Activated naive CD4-positive, alpha-beta T cell treated with anti-CD3 and anti-CD28 coated beads for 36 hours (primary cell): ENCODE results near the gene CD1B. TPM values are rescaled to one million over a fixed set of nuclear protein-coding genes. Genes with fewer than 3 reads are reported as not detected.
"Not testable (repeated sequence)": the region's sequence is repeated elsewhere in the genome, so short reads cannot be mapped to it uniquely, and the experiment has no call there.

Experiments used
- CTCF ChIA-PET: fragments of 350-600 bp; sonication (Branson Sonifier 250); formaldehyde crosslinking; loops from one replicate; lab custom pipeline; 2021; ENCODE audit warnings: antibody characterized with exemption; lab: Charles Lee
- DNase-seq: peaks from one replicate; pipeline ENCODE4 v3.0.0-alpha.2; 2020
- H3K27ac Mint-ChIP-seq: one replicate; pipeline ENCODE4 v1.8.0; 2021; ENCODE audit warnings: mild to moderate bottlenecking, mixed read lengths
- H3K27me3 Mint-ChIP-seq: one replicate; pipeline ENCODE4 v1.8.0; 2021; ENCODE audit warnings: low read depth, mixed read lengths
- H3K36me3 Mint-ChIP-seq: one replicate; pipeline ENCODE4 v1.8.0; 2021; ENCODE audit warnings: low read depth, mixed read lengths
- H3K4me1 Mint-ChIP-seq: one replicate; pipeline ENCODE4 v1.8.0; 2021; ENCODE audit warnings: low read depth, mixed read lengths
- H3K4me3 Mint-ChIP-seq: one replicate; pipeline ENCODE4 v1.8.0; 2021; ENCODE audit warnings: mild to moderate bottlenecking, moderate library complexity, mixed read lengths
- H3K9me3 Mint-ChIP-seq: one replicate; pipeline ENCODE4 v1.8.0; 2021; ENCODE audit warnings: mixed read lengths
- intact Hi-C: fragments of 100-400 bp; cut with micrococcal nuclease; formaldehyde crosslinking; loops from one replicate; pipeline ENCODE4 v1.15.1; 2023
- total RNA-seq, 2 experiments: library from RNA; stranded (reverse); gene quantifications; one replicate each; pipeline ENCODE4 v1.2.3, GENCODE V29; 2021

Gene CD1B
- not detected for total RNA-seq

DNA sequence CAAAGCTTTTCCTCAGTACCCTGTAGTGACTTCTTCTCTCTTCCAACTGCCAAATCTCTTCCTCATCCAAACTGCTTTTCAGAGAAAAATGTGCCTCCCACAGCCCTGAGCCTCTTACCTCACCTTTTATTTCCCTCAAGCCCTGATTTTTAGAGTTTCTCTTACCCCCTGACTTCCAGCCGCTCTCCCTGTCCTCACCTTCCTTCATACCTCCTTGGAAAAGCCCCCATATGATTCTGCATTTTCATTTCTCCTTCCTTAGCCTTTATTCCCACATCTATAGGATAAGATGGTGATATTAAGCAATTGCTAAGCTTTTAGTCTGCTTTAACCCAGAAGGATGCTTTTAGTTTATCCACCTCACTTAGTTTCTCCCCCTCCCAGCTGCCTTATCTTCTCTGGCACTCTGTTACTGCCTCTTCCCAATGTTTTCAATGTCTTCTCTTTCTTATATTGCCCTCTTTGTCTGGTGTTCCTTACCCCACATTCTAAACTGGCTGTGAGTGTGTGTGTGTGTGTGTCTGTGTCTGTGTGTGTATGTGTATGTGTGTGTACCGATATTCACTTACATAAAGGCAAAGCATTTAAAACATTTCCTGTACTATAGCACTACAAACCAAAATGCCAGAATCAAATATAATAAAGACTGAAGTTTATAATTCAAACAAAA is at the start of gene CD1B:
Gene CD1B (minus strand): TSS at position 51 of the 670 bp plus-strand sequence. CDS start 108 bp downstream, outside the sequence.
- no peak for DNase-seq
- CTCF ChIA-PET = interaction anchor here (0.6 kb wide), 1 partner anchor 128 kb away, joined by 3 read pairs; no protein-coding TSS in a partner anchor
- Mint-ChIP-seq H3K27me3 (peaks cover 18% of the 10 kb centered on the region), H3K4me1 (no peaks in the 10 kb centered on the region), H3K9me3 (no peaks in the 10 kb centered on the region), H3K4me3 (no peak within 1 kb of the TSS), H3K36me3 (no peaks in the 10 kb centered on the region), H3K27ac (no peak within 1 kb of the TSS)
- intact Hi-C loops = loop anchor here (5.0 kb wide), 1 partner anchor 84 kb away; no protein-coding TSS in a partner anchor

DNA sequence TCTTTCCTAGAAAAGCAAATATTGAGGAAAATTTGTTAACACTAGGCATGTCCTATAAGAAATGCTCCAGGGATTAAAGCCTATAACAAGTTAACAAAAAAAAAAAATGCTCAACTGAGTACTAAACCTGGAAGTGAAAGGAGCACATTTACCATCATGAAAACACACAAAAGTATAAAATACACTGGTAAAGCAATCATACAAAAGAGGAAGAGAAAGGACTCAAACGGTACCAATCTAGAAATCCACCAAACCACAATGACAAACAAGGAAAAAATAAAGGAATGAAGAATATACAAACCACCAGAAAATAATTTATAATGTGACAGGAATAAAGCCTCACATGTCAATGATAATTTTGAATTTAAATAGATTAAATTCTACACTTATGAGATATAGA is 43.5 kb upstream of the CD1B start:
- Mint-ChIP-seq H3K4me3 (no peak overlapping the region), H3K9me3 (peaks cover 12% of the 10 kb centered on the region), H3K4me1 (peaks cover 2% of the 10 kb centered on the region), H3K27ac (no peak overlapping the region), H3K27me3 (peaks cover 18% of the 10 kb centered on the region), H3K36me3 (peaks cover 4% of the 10 kb centered on the region)
- CTCF ChIA-PET = no interaction called here
- DNase-seq = no peak
- intact Hi-C loops = loop anchor here (10.0 kb wide), 2 partner anchors 590 to 700 kb away; partner anchors contain the start of gene AIM2

DNA sequence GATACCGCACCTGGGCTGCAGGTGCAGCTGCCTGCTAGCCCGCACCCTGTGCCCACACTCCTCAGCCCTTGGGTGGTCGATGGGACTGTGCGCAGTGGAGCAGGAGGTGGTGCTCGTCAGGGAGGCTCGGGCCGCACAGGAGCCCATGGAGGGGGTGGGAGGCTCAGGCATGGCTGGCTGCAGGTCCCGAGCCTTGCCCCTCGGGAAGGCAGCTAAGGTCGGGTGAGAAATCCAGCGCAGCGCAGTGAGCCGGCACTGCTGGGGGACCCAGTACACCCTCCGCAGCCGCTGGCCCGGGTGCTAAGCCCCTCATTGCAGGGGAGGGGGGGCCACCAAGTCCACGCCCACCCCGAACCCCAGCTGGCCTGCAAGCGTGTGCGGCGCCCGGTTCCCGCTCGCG is 42.8 kb upstream of the CD1B start:
- H3K4me3 Mint-ChIP-seq, H3K27ac Mint-ChIP-seq, DNase-seq, CTCF ChIA-PET, H3K36me3 Mint-ChIP-seq, H3K4me1 Mint-ChIP-seq: not testable (repeated sequence)
- intact Hi-C loops = loop anchor here (10.0 kb wide), 2 partner anchors 591 to 701 kb away; partner anchors contain the start of gene AIM2
- Mint-ChIP-seq H3K9me3 (peaks cover 12% of the 10 kb centered on the region), H3K27me3 (peaks cover 21% of the 10 kb centered on the region)

DNA sequence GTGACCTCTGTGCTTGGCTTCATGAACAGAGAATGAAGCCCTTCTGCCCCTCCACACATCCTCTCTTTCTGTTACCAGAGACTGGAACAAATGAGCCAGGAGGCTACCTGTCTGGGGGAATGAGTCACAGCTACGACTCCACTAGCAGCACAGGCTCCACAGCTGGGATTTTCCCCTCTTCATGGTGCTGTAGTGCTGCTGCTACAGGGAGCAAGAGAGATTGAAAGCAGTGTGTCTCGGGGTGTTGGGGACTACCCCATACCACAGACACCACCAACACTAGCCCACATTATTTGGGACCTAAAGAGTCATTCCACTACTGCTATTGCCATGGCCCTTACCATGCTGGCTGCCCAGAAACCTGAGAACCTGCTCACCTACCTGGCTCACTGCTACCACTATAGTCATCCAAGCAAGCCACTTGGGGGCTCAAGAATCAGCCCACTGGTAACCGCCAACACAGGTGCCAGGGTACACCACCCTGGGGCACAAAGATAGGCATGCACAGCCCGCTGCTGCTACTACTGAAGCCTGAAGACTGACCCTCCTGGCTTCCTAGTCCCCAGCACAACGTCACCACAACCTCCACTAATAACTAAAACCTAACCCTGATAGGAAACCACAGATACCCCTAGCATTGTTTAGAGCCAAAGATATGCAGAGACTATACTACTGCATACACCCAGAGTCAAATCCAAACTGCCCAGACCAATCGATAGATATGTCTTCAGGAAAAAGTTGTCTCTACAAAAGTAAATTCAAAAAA is 40.0 kb upstream of the CD1B start:
- H3K27ac Mint-ChIP-seq = no peak overlapping the region
- peaks cover 2% of the 10 kb centered on the region for H3K4me1 Mint-ChIP-seq
- peaks cover 4% of the 10 kb centered on the region for H3K36me3 Mint-ChIP-seq
- peaks cover 24% of the 10 kb centered on the region for H3K27me3 Mint-ChIP-seq
- intact Hi-C loops = loop anchor here (10.0 kb wide), 2 partner anchors 593 to 703 kb away; partner anchors contain the start of gene AIM2
- CTCF ChIA-PET = no interaction called here
- H3K4me3 Mint-ChIP-seq = no peak overlapping the region
- peaks cover 13% of the 10 kb centered on the region for H3K9me3 Mint-ChIP-seq
- peak; percentile 63 for DNase-seq

DNA sequence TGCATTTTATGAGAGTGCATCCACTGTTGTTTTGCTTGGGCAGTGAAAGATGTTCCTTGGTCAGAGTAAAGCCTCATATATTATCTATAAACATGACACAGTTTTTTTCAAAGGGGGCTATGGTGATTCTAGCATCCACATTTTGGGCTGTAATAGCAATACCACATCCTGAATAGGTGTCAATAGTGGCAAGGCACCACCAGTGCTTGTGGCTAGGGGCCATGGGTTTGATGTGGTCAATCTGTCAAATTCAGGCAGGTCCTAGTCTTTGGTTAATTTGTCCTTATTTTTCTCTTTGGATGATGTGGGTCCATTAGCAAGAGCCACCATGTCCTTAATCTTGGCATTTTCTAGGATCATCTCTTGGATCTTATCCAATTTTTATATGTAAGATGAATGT is 35.5 kb upstream of the CD1B start:
- no peak overlapping the region for H3K27ac Mint-ChIP-seq
- peaks cover 2% of the 10 kb centered on the region for H3K36me3 Mint-ChIP-seq
- peaks cover 2% of the 10 kb centered on the region for H3K4me1 Mint-ChIP-seq
- H3K4me3 Mint-ChIP-seq = no peak overlapping the region
- peaks cover 9% of the 10 kb centered on the region for H3K9me3 Mint-ChIP-seq
- CTCF ChIA-PET = no interaction called here
- intact Hi-C loops = no loop called here
- H3K27me3 Mint-ChIP-seq = peaks cover 20% of the 10 kb centered on the region
- DNase-seq = no peak

DNA sequence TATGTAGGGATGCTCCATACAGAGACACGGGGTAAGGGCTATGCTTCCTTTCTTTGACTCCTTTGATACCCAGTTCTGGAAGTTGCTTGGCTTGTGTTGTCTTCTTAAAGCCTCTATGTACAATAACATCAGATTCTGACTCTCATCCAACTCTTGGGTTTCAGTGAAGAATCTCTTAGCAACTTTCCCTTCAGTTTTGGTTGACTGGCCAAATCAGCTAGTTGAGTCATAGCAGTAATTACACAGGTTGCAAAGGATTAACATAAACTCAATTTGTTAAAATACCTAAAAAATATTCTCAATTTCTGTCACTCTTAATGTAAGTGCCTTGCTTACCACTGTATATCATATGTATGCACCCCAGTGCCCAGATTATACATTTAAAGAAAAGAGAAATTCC is 31.6 kb upstream of the CD1B start:
- H3K4me1 Mint-ChIP-seq = no peaks in the 10 kb centered on the region
- peaks cover 9% of the 10 kb centered on the region for H3K27me3 Mint-ChIP-seq
- CTCF ChIA-PET = no interaction called here
- DNase-seq = no peak
- peaks cover 4% of the 10 kb centered on the region for H3K9me3 Mint-ChIP-seq
- H3K27ac Mint-ChIP-seq = no peak overlapping the region
- intact Hi-C loops = no loop called here
- H3K4me3 Mint-ChIP-seq = no peak overlapping the region
- no peaks in the 10 kb centered on the region for H3K36me3 Mint-ChIP-seq

DNA sequence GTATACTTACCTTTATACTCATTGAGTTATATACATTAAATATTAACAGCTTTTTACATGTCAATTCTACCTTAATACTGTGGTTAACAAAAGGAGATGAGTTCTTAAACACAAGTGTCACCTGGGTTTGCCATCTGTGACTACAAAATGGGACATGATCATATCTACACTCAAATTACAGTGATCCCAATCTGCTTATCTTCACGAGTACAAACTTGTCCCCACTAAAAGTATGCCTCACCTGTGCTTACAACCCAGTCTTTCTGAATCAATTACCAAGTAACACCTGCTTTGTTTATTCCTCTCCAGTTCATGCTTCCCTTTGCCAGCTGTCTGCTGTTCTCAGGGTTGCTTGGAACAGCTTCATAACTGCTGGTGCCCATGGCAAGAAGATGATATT is 31.2 kb upstream of the CD1B start:
- intact Hi-C loops = no loop called here
- no peak for DNase-seq
- no peaks in the 10 kb centered on the region for H3K4me1 Mint-ChIP-seq
- CTCF ChIA-PET = no interaction called here
- no peaks in the 10 kb centered on the region for H3K36me3 Mint-ChIP-seq
- no peak overlapping the region for H3K27ac Mint-ChIP-seq
- peaks cover 4% of the 10 kb centered on the region for H3K9me3 Mint-ChIP-seq
- no peak overlapping the region for H3K4me3 Mint-ChIP-seq
- peaks cover 8% of the 10 kb centered on the region for H3K27me3 Mint-ChIP-seq

DNA sequence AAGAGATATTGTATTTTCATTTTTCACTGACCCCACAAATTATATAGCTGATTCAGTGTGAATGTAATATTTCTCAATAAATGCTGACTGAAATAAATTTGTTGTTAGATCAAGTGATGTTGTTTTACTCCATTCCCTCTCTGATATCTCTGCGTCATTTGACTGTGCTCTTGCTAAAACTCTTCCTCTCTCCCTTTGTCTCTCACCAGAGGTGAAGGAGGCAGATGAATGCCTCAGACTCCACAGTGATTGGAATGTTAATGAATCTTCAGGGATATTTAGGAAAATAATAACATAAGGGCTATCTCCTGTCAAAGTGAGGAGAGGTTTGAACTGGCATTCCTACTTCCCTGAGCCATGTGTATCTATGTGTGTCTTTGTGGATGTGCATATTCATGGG is 26.1 kb upstream of the CD1B start:
- no peaks in the 10 kb centered on the region for H3K9me3 Mint-ChIP-seq
- no peak overlapping the region for H3K27ac Mint-ChIP-seq
- H3K27me3 Mint-ChIP-seq = peaks cover 22% of the 10 kb centered on the region
- no peaks in the 10 kb centered on the region for H3K36me3 Mint-ChIP-seq
- H3K4me1 Mint-ChIP-seq = no peaks in the 10 kb centered on the region
- DNase-seq = no peak
- intact Hi-C loops = no loop called here
- no peak overlapping the region for H3K4me3 Mint-ChIP-seq
- CTCF ChIA-PET = no interaction called here

DNA sequence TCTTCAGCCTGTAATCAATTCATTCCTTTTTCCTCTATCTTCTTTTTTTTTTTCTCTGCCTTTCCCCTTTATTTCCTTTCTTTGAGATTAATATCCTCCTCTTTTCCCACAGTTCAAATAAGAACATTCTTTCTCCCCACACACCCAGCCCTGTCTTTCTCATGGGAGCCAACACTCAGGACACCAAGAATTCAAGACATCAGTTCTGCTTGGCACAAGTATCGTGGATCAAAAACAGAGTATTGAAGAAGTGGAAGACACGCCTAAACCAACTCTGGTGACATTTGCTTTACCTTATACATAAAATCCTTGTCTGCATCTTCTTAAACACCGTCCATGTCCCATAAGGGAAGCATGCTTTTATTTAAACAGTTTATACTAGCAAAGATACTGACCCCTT is 25.3 kb upstream of the CD1B start:
- H3K27ac Mint-ChIP-seq = no peak overlapping the region
- intact Hi-C loops = no loop called here
- H3K27me3 Mint-ChIP-seq = peaks cover 22% of the 10 kb centered on the region
- no peaks in the 10 kb centered on the region for H3K36me3 Mint-ChIP-seq
- no peak for DNase-seq
- no peaks in the 10 kb centered on the region for H3K9me3 Mint-ChIP-seq
- H3K4me1 Mint-ChIP-seq = no peaks in the 10 kb centered on the region
- CTCF ChIA-PET = no interaction called here
- no peak overlapping the region for H3K4me3 Mint-ChIP-seq

DNA sequence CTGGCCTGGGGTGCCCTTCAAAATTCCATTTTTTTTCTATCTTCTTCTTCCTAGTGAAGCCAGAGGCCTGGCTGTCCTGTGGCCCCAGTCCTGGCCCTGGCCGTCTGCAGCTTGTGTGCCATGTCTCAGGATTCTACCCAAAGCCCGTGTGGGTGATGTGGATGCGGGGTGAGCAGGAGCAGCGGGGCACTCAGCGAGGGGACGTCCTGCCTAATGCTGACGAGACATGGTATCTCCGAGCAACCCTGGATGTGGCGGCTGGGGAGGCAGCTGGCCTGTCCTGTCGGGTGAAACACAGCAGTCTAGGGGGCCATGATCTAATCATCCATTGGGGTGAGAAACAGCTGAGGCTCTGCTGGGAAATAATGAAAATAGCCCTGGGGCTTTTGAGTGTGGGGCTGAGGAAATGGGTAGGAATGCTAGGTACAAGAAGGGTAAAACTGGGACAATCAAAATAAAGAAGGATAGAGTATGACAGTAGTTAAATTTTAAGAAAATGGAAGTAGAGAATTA is 24.5 kb upstream of the CD1B start:
- Mint-ChIP-seq H3K27me3 (peaks cover 22% of the 10 kb centered on the region), H3K27ac (no peak overlapping the region), H3K4me3 (no peak overlapping the region), H3K9me3 (no peaks in the 10 kb centered on the region), H3K36me3 (no peaks in the 10 kb centered on the region), H3K4me1 (no peaks in the 10 kb centered on the region)
- DNase-seq = no peak
- intact Hi-C loops = no loop called here
- CTCF ChIA-PET = interaction anchor here (1.6 kb wide), 1 partner anchor 152 kb away, joined by 5 read pairs; no protein-coding TSS in a partner anchor

DNA sequence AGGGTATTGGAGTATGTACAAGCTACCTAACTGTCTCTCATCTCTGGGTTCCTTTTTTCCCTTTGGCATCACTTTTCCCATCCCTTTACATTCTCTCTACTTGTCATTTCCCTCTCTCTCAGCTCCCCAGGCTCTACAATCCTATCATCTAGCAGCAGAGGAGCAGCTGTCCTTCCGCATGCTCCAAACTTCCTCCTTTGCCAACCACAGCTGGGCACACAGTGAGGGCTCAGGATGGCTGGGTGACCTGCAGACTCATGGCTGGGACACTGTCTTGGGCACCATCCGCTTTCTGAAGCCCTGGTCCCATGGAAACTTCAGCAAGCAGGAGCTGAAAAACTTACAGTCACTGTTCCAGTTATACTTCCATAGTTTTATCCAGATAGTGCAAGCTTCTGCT is 22.9 kb upstream of the CD1B start:
- intact Hi-C loops = no loop called here
- H3K4me1 Mint-ChIP-seq = no peaks in the 10 kb centered on the region
- CTCF ChIA-PET = interaction anchor here (1.6 kb wide), 1 partner anchor 150 kb away, joined by 5 read pairs; no protein-coding TSS in a partner anchor

DNA sequence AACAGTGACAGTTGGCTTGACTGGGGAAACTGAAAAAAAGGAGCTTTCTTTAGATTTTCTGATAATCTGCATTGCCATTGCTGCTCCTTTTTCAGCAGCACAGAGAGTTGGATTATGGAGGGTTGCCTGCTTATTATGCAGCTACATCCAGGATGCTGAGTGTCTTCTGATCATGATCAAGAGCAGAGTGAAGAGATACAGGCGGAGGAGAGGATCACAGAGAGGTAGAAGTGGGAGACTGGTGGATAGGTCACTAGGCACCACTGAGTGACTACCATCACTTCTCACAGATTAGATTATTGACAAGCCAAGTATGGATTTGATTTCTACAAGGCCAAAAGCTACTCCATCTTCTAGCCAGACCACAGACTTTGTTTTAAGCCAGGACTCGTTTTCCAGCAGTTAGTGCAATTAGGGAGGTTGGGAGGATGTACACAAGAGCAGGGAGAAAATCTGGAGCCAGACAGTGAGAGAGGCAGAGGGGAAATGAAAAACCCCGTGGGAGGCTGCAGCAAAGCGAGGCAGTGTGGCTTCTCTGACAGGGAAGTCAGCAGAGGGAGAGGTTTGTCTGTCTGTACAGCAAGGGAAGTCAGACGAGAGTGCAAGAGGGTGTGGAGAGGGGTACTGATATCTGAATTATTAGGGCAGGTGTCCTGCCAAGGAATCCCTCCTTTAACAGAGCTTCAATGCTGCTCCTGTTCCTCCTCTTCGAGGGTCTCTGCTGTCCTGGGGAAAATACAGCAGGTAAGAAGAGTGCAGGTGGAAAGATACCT is 22.2 kb upstream of the CD1B start, which contains the start of gene CD1E:
Gene CD1E (plus strand): TSS at position 592 of the 773 bp plus-strand sequence. CDS start 95 bp downstream, at position 687.
- intact Hi-C loops = no loop called here
- DNase-seq = no peak
- H3K9me3 Mint-ChIP-seq = no peaks in the 10 kb centered on the region
- CTCF ChIA-PET = no interaction called here
- no peaks in the 10 kb centered on the region for H3K4me1 Mint-ChIP-seq
- no peaks in the 10 kb centered on the region for H3K36me3 Mint-ChIP-seq
- H3K4me3 Mint-ChIP-seq = no peak within 1 kb of the TSS
- no peak within 1 kb of the TSS for H3K27ac Mint-ChIP-seq
- peaks cover 22% of the 10 kb centered on the region for H3K27me3 Mint-ChIP-seq

More for the DNA sequence above, 22.9 kb upstream of the CD1B start:
- Mint-ChIP-seq H3K27ac (no peak overlapping the region), H3K4me3 (no peak overlapping the region), H3K9me3 (no peaks in the 10 kb centered on the region), H3K36me3 (no peaks in the 10 kb centered on the region), H3K27me3 (peaks cover 22% of the 10 kb centered on the region)
- no peak for DNase-seq
